Erythroblast (primary cell): ENCODE data around the gene TSSK2.

Source experiments
- DNase-seq, 2 experiments: peaks; one replicate each; lab custom pipeline; 2025; lab: John Stamatoyannopoulos, UW
- GATA1 ChIP-seq: IDR thresholded peaks from 2 replicates; pipeline ENCODE4 v1.6.1; 2011; ENCODE audit warnings: low read depth, mild to moderate bottlenecking, control low read depth, low read length, moderate library complexity
- POLR2A ChIP-seq: IDR thresholded peaks from 2 replicates; pipeline ENCODE4 v1.6.1; 2011; ENCODE audit warnings: mild to moderate bottlenecking, low read length

The TSSK2 gene

DNA sequence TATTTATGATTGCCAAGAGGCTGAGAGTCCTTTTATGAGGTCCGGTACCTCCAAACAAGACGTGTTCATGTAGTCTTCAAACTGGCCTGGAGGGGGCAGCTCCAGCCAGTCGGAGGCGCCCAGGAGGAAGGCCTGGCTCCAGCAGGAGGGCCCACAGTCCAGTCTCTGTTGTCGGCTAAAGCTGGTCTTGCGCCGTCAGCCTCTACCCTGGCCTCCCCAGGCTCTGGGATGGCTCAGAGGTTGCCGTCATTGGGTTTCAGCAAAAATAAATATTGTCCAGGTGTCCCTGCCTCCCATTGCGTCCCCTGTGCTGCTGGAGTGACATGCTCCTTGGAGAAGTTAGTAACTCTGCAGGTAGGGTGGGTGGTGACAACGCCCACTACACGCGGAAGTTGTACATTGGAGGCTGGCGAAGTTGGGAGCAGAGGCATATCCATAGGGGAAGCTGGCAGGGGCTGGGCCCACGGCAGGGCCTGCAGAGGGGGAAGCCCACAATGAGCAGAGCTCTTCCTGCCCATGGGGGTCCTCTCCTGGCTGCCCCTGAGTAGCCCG, 48.5 kb downstream of the TSSK2 start:
- TF ChIP-seq GATA1, result no peak
- TF ChIP-seq POLR2A, result no peak
- DNase-seq, result peak; percentile 84 to 85

GRCh38 chr22:19180234-19180633, 49.1 kb downstream of the TSSK2 start:
- DNase-seq, result no peak
- TF ChIP-seq GATA1, result no peak
- TF ChIP-seq POLR2A, result no peak

GRCh38 chr22:19180740-19181410, 49.8 kb downstream of the TSSK2 start:
- TF ChIP-seq GATA1 (no peak), POLR2A (no peak)
- no peak for DNase-seq

DNA sequence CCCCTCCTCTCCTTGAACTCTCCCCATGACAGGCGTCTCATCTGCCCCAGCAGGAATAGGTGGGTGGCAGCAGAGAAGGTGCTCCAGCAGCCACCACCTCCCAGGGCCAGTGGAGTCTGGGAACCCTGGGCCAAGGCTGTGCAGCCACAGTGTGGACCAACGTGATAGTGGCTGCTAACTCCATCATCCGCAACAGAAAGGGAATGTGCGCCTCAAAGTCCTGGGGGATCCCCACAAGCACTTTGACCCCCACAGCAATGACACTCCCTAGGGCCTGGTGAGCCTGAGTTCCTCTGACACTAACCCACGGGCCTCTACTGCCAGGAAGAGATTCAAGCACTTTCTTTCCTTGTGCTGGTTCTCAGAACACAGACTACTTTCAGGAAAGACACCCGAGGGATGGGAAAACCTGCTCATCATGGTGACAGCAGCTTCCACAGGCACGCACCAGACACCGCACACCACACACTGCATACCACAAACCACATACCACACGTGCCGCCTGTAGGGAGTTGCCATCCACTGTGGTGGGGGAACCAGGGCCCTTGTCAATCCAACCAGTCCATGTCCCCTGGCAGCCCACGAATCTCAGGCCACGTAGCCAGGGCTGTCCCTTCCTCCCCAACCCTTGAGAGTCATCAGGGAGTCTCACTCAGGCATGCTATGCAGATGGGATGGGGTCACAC, 50.8 kb downstream of the TSSK2 start:
- TF ChIP-seq GATA1 (no peak), POLR2A (no peak)
- DNase-seq, result no peak
